DND-41 (cell line): ENCODE results near the gene KCNJ15.

Source experiments
- ATAC-seq: fragments of 200-7000 bp; cut with Tn5 transposase; 3 replicates; pipeline ENCODE4 v1.9.1; 2021; ENCODE audit warnings: low read depth; ENCODE audit not compliant: insufficient read depth
- DNase-seq: peaks from one replicate; pipeline ENCODE4 v3.0.0-alpha.2; 2020
- H2AFZ ChIP-seq: 2 replicates; pipeline ENCODE4 v1.6.0; 2012; ENCODE audit warnings: low read depth, low read length
- H3K27ac ChIP-seq: 2 replicates; pipeline ENCODE4 v1.5.1; 2012; ENCODE audit warnings: low read length, inconsistent platforms
- H3K27me3 ChIP-seq: fragments of 200-600 bp; sonication (generic); 2 replicates; pipeline ENCODE4 v1.6.0; 2012; ENCODE audit warnings: low read length, mild to moderate bottlenecking, inconsistent platforms; ENCODE audit not compliant: insufficient read depth, poor library complexity
- H3K36me3 ChIP-seq: 2 replicates; pipeline ENCODE4 v1.5.1; 2012; ENCODE audit warnings: low read length, inconsistent platforms; ENCODE audit not compliant: insufficient read depth
- H3K4me1 ChIP-seq: 2 replicates; pipeline ENCODE4 v1.5.1; 2012; ENCODE audit warnings: mild to moderate bottlenecking, low read length; ENCODE audit not compliant: insufficient read depth
- H3K4me2 ChIP-seq: 2 replicates; pipeline ENCODE4 v1.6.0; 2012; ENCODE audit warnings: mild to moderate bottlenecking, moderate library complexity, low read length, inconsistent platforms; ENCODE audit not compliant: insufficient read depth
- H3K4me3 ChIP-seq, 2 experiments: fragments of 200-600 bp in 1 of 2; shearing (Covaris generic) in 1 of 2; 2 replicates each; pipeline ENCODE4 v1.5.1; 2012 to 2016; ENCODE audit warnings: inconsistent platforms in 2 of 2, low read length in 2 of 2, mild to moderate bottlenecking in 2 of 2, low read depth in 1 of 2, moderate library complexity in 1 of 2
- H3K79me2 ChIP-seq: 2 replicates; pipeline ENCODE4 v1.6.0; 2012; ENCODE audit warnings: low read length, inconsistent platforms; ENCODE audit not compliant: insufficient read depth
- H3K9ac ChIP-seq: 2 replicates; pipeline ENCODE4 v1.6.0; 2012; ENCODE audit warnings: low read depth, mild to moderate bottlenecking, inconsistent platforms, low read length, moderate library complexity
- H3K9me3 ChIP-seq: 2 replicates; pipeline ENCODE4 v1.5.1; 2012; ENCODE audit warnings: low read length, moderate library complexity, mild to moderate bottlenecking, inconsistent platforms; ENCODE audit not compliant: insufficient read depth, severe bottlenecking
- H4K20me1 ChIP-seq: 2 replicates; pipeline ENCODE4 v1.6.0; 2012; ENCODE audit warnings: low read length; ENCODE audit not compliant: insufficient read depth
- EZH2 ChIP-seq: IDR thresholded peaks from 3 replicates; pipeline ENCODE4 v1.6.1; 2012; ENCODE audit warnings: borderline replicate concordance, low read depth, mild to moderate bottlenecking, moderate library complexity, low read length, inconsistent platforms; ENCODE audit not compliant: severe bottlenecking
- TF ChIP-seq, protein P1 (sequence below): IDR thresholded peaks from 2 replicates; pipeline ENCODE4 v1.5.1; 2012; ENCODE audit warnings: borderline replicate concordance, low read length, moderate library complexity, mild to moderate bottlenecking; ENCODE audit not compliant: poor library complexity, severe bottlenecking; ENCODE audit errors: extremely low read depth

KCNJ15 gene

GRCh38 chr21:38307771-38308531, 51.2 kb downstream of the KCNJ15 start:
- DNase-seq: no peak
- Histone ChIP-seq H3K9me3 (no peaks in the 10 kb centered on the region), H3K36me3 (no peaks in the 10 kb centered on the region), H4K20me1 (no peaks in the 10 kb centered on the region), H3K27ac (no peak overlapping the region), H2AFZ (no peak overlapping the region), H3K4me2 (no peak overlapping the region), H3K9ac (no peak overlapping the region), H3K4me3 (no peak overlapping the region), H3K27me3 (no peaks in the 10 kb centered on the region), H3K79me2 (no peaks in the 10 kb centered on the region), H3K4me1 (no peaks in the 10 kb centered on the region)
- no peak for ATAC-seq
- no peak for TF ChIP-seq EZH2
- TF ChIP-seq, protein P1, sequence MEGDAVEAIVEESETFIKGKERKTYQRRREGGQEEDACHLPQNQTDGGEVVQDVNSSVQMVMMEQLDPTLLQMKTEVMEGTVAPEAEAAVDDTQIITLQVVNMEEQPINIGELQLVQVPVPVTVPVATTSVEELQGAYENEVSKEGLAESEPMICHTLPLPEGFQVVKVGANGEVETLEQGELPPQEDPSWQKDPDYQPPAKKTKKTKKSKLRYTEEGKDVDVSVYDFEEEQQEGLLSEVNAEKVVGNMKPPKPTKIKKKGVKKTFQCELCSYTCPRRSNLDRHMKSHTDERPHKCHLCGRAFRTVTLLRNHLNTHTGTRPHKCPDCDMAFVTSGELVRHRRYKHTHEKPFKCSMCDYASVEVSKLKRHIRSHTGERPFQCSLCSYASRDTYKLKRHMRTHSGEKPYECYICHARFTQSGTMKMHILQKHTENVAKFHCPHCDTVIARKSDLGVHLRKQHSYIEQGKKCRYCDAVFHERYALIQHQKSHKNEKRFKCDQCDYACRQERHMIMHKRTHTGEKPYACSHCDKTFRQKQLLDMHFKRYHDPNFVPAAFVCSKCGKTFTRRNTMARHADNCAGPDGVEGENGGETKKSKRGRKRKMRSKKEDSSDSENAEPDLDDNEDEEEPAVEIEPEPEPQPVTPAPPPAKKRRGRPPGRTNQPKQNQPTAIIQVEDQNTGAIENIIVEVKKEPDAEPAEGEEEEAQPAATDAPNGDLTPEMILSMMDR: no peak

DNA sequence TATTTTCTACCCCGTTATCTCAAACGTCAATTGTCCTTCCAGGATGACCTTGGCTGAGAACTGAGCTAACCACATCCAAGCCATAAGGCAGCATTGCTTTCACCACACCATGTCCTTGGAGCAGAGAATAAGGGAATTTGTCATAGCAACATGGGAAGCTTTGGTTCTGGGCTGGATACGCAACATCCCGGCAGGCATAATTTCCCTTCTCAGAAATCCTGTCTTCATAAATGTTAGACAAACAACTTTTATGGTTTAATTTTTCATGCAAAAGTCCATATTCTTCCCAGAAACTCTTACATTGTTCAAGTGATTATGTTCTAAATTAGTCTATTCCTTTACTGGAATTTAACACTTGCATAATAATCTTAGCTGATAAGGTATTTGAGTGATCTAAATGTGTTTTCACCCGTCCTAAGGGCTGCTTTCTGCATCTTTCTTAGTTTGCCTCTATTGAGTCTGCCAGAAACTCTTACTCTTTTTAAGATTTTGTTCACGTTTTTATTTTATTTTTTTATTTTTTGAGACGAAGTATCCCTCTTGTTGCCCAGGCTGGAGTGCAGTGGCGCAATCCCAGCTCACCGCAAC, 51.8 kb downstream of the KCNJ15 start:
- no peaks in the 10 kb centered on the region for H3K79me2 ChIP-seq
- H4K20me1 ChIP-seq: no peaks in the 10 kb centered on the region
- no peaks in the 10 kb centered on the region for H3K36me3 ChIP-seq
- no peak overlapping the region for H3K27ac ChIP-seq
- no peak overlapping the region for H2AFZ ChIP-seq
- H3K9ac ChIP-seq: no peak overlapping the region
- DNase-seq (no peak), ATAC-seq (no peak)
- no peaks in the 10 kb centered on the region for H3K4me1 ChIP-seq
- TF ChIP-seq, protein P1: no peak
- no peak for TF ChIP-seq EZH2
- H3K27me3 ChIP-seq: no peaks in the 10 kb centered on the region
- H3K9me3 ChIP-seq: no peaks in the 10 kb centered on the region
- H3K4me3 ChIP-seq: no peak overlapping the region
- H3K4me2 ChIP-seq: no peak overlapping the region

DNA sequence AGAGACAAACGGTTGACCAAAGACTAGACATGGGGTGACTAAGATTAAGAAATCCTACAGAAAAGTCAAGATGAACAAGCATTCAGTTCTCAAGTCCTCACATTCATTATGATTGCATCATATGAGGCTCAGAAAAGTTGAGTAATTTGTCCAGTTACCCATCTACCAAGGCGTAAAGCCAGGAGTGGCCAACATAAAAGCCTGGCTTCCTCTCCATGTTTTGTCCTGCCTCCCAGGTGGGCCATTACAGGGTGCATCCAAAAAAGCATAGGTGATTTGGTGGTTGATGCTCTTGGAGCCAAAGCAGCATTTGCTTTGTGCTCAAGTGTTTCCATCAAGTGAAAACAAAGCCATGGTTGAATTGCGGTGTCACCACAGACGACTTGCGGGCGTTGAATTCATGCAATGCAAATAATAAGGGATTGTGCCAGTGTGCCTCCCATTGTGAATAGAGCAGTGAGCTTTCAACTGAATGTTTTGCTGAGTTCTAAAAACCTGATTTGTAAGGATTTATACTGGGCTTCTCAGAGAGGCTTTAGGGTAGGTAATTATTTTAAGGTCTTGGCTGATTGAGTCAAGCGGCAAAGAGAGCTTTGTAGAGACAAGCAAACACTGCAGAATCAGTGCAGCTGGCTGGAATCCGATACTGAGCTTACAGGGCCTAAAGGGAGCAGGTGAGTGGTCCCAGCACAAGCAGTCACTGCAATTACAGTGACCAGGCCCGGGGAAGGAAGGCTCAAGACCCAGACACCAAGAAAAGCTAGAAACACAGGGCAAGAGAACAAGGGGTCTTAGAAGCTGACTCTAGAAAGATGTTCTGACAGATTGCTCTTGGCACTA, 54.1 kb downstream of the KCNJ15 start:
- TF ChIP-seq, protein P1: no peak
- no peak for TF ChIP-seq EZH2
- H3K36me3 ChIP-seq: no peaks in the 10 kb centered on the region
- no peaks in the 10 kb centered on the region for H4K20me1 ChIP-seq
- ATAC-seq: no peak
- no peak for DNase-seq
- H3K27me3 ChIP-seq: no peaks in the 10 kb centered on the region
- H3K27ac ChIP-seq: no peak overlapping the region
- no peaks in the 10 kb centered on the region for H3K9me3 ChIP-seq
- H3K9ac ChIP-seq: no peak overlapping the region
- H3K79me2 ChIP-seq: no peaks in the 10 kb centered on the region
- H3K4me2 ChIP-seq: no peak overlapping the region
- no peaks in the 10 kb centered on the region for H3K4me1 ChIP-seq
- H3K4me3 ChIP-seq: no peak overlapping the region
- no peak overlapping the region for H2AFZ ChIP-seq
